Heart left ventricle (tissue), 16 donors: Measurements from ENCODE around the gene OTOF. TPM values are rescaled to one million over a fixed set of nuclear protein-coding genes. Genes with fewer than 3 reads are reported as not detected.

Experiments used
- ATAC-seq, 4 donors: fragments of 200-7000 bp; cut with Tn5 transposase; one replicate each; pipeline ENCODE4 v1.9.1; 2020 to 2022; ENCODE audit warnings: moderate library complexity in 4 of 4, mild to moderate bottlenecking in 3 of 4, moderate number of reproducible peaks in 1 of 4
- DNase-seq, 5 donors: peaks; one replicate each; pipeline ENCODE4 v3.0.0-alpha.2; 2020
- H3K27ac ChIP-seq, 12 donors: fragments of 200-600 bp; sonication (generic) in 4 of 12; one replicate each; pipeline versions ENCODE4 v1.5.0 to v1.8.0; 2016 to 2022; ENCODE audit warnings: mild to moderate bottlenecking in 2 of 12
- H3K27me3 ChIP-seq, 9 donors: fragments of 200-600 bp; sonication (generic) in 2 of 9; one replicate each; pipeline versions ENCODE4 v1.5.1 to v1.8.0; 2016 to 2022; ENCODE audit warnings: mild to moderate bottlenecking in 3 of 9
- H3K36me3 ChIP-seq, 9 donors: fragments of 200-600 bp; sonication (generic) in 2 of 9; one replicate each; pipeline versions ENCODE4 v1.5.0 to v1.8.0; 2018 to 2022; ENCODE audit warnings: mild to moderate bottlenecking in 2 of 9
- H3K4me1 ChIP-seq, 12 donors: fragments of 200-600 bp; sonication (generic) in 4 of 12; one replicate each; pipeline versions ENCODE4 v1.5.0 to v1.8.0; 2016 to 2022; ENCODE audit warnings: mild to moderate bottlenecking in 3 of 12
- H3K4me3 ChIP-seq, 12 donors: fragments of 200-600 bp; sonication (generic) in 4 of 12; one replicate each; pipeline versions ENCODE4 v1.5.0 to v1.8.0; 2017 to 2022; ENCODE audit warnings: mild to moderate bottlenecking in 9 of 12, moderate library complexity in 4 of 12
- H3K9me3 ChIP-seq, 12 donors: fragments of 200-600 bp; sonication (generic) in 4 of 12; one replicate each; pipeline versions ENCODE4 v1.5.0 to v1.8.0; 2016 to 2022; ENCODE audit warnings: mild to moderate bottlenecking in 1 of 12
- CTCF ChIP-seq, 12 donors: fragments of 200-600 bp; sonication (generic) in 4 of 12; IDR thresholded peaks; one replicate each; pipeline versions ENCODE4 v1.5.0 to v1.8.0; 2018 to 2022; ENCODE audit warnings: antibody characterized with exemption in 12 of 12, mild to moderate bottlenecking in 5 of 12
- POLR2A ChIP-seq, 2 donors: fragments of 450-650 bp; IDR thresholded peaks; one replicate each; pipeline ENCODE4 v1.6.1; 2017; ENCODE audit warnings: antibody characterized with exemption in 2 of 2, mild to moderate bottlenecking in 2 of 2, moderate library complexity in 2 of 2
- WGBS, 4 donors: extraction: QIAGEN DNeasy Blood & Tissue Kit in 2 of 4; methylation state at CpG; one replicate each; pipeline versions ENCODE4 v1.1.5 to v1.1.7; 2013 to 2018; 5-methylcytosine and 5-hydroxymethylcytosine counted together
- intact Hi-C, 10 donors: fragments of 100-400 bp; cut with DNase I; formaldehyde crosslinking; loops; one replicate each; pipeline versions ENCODE4 v1.11.1 to v1.14.2; 2022
- polyA plus RNA-seq, 2 donors: library from polyadenylated mRNA; stranded (reverse); fragments of 200-250 nt; gene quantifications; one replicate each; pipeline ENCODE4 v1.2.3, GENCODE V29; 2013
- total RNA-seq, 9 donors: library from RNA; depleted of rRNA in 2 of 9; stranded (reverse); fragments of >200 nt in 2 of 9; fragmentation: NEBNext Ultra II Directional in 3 of 9; extraction: Animal tissue kit (Norgen Biotek cat#: 25700) in 3 of 9; gene quantifications; one replicate each; pipeline versions ENCODE4 v1.1.0 to v1.2.4, GENCODE V29; 2016 to 2023
- donor health status: ischemic (EF 13 %, LVEDD 7.1; RV severe dilation, severe dysfunction).
- donor health status: healthy with polysubstance abuse.
- donor health status: DM: no; HTN: yes; CAD: no.
- donor health status: DM: no; HTN: no; CAD: no.
- donor health status: ischemic (EF 25% LVEDD 6.9; RV normal size, moderate dysfunction).
- donor health status: ischemic (EF 25% LVEDD 5.7; RV mildly dilated, moderate dysfunction).
- donor health status: healthy.
- donor health status: DM: yes; HTN: yes; CAD: no.
- donor health status: ischemic (EF 35%, LVEDD 5.7; RV mildly dilated, moderate dysfunction).
- donor health status: nonischemic (EF 11% LVEDD 7.7; RV severe dilation, severe dysfunction).
- donor health status: DM: yes; HTN: yes; CAD: no.
- donor health status: PGD.
- donor health status: ischemic (EF 29% LVEDD 5.4; RV normal size, mild dysfunction).
- donor health status: nonischemic (EF 23%, LVEDD 6.1; RV moderate dilation, normal function).

Gene OTOF
- total and polyA plus RNA-seq, 11 donors: 0.03 to 0.14 (median 0.04) TPM; not detected in 8

DNA sequence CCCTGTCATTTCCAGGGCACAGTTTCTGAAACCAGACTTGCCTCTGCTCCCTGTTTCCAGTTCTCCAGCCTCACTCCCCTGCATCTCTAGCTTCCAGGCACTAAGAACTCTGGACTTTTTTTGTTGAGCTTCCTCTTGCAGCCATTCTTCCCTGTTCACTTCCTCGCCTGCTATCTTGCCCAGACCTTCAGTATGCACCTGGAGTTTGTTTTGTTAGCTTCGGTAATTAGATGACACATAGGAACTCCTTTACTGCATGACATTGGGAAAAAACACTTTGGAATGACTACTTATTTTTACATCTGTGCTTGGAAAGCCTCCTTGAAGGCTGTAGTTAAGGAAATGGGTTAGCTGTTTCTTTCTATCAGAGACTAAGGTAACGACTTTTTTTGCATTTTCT is 35.2 kb downstream of the OTOF start:
- 63 to 74% (median 66%) methylated on average over 3 of the region's 3 CpGs for WGBS, 4 donors
- DNase-seq (no peak), ATAC-seq (no peak)
- Histone ChIP-seq H3K4me3 (no peak overlapping the region), H3K9me3 (no peaks in the 10 kb centered on the region), H3K4me1 (peaks cover 0 to 3% (median 0%) of the 10 kb centered on the region in 12 donors), H3K27ac (no peak overlapping the region), H3K27me3 (no peaks in the 10 kb centered on the region), H3K36me3 (no peaks in the 10 kb centered on the region)
- no peak for TF ChIP-seq CTCF (IDR thresholded peaks at IDR 0.05)
- no peak for TF ChIP-seq POLR2A (IDR thresholded peaks at IDR 0.05)
- intact Hi-C loops: no loop called here

DNA sequence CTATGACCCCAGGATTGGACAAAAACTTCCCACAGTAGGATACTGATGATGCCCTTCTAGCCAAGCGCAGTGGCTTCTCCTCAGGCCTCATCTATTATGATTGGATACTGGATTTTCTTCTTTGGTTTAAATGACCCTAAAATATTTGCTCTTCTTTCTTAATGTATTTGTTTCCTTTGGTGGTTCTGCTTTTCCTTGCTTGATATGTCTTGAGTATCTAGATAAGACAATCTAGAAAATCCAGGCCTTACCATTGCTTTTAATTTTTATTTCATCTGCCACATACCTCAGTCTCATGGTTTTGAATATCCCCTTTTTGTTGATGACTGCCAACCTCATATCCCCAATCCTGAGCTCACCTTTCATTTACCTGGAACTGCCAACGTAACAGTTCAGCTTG is 35.6 kb downstream of the OTOF start:
- Histone ChIP-seq H3K36me3 (no peaks in the 10 kb centered on the region), H3K27ac (no peak overlapping the region), H3K27me3 (no peaks in the 10 kb centered on the region), H3K4me3 (no peak overlapping the region), H3K4me1 (peaks cover 0 to 3% (median 0%) of the 10 kb centered on the region in 12 donors), H3K9me3 (no peaks in the 10 kb centered on the region)
- WGBS, 4 donors: 93 to 98% (median 95%) methylated on average over 2 of the region's 2 CpGs
- intact Hi-C loops: no loop called here
- DNase-seq (no peak), ATAC-seq (no peak)
- TF ChIP-seq POLR2A (IDR thresholded peaks at IDR 0.05): no peak
- TF ChIP-seq CTCF (IDR thresholded peaks at IDR 0.05): no peak

- 61 to 79% (median 70%) methylated on average over 5 of the region's 5 CpGs for whole genome bisulfite sequencing, 4 donors
- H3K36me3 ChIP-seq: no peaks in the 10 kb centered on the region
- no peak overlapping the region for H3K27ac ChIP-seq
- no peak overlapping the region for H3K4me3 ChIP-seq
- peaks cover 0 to 2% (median 0%) of the 10 kb centered on the region in 12 donors for H3K4me1 ChIP-seq
- ATAC-seq (no peak), DNase-seq (no peak)
- H3K27me3 ChIP-seq: no peaks in the 10 kb centered on the region
- H3K9me3 ChIP-seq: no peaks in the 10 kb centered on the region
- intact Hi-C loops: no loop called here
- TF ChIP-seq CTCF (IDR thresholded peaks at IDR 0.05) (no peak), POLR2A (IDR thresholded peaks at IDR 0.05) (no peak)
Observed at GRCh38 chr2:26438926-26439325, 39.0 kb downstream of the OTOF start.

DNA sequence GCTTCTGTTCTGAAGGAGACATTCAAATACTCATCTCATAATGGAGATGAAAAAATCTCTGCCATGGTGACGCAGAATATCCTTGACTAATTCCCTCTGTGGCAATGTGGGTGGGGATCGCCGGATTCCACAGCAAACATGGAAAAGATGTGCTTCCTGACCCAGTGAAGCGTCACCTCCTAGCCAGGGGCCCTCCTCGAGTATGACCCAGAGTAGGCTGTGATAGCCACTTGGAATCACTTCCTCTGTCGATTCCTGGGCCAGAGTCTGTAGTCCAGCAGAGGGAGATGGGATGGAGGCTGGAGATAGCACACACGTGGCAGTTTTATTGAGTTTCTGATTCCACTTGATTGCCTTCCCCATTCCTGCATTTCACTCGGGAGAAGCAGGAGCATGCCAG is 39.4 kb downstream of the OTOF start:
- Histone ChIP-seq H3K4me1 (no peaks in the 10 kb centered on the region), H3K27me3 (no peaks in the 10 kb centered on the region), H3K4me3 (no peak overlapping the region), H3K36me3 (no peaks in the 10 kb centered on the region), H3K27ac (no peak overlapping the region), H3K9me3 (no peaks in the 10 kb centered on the region)
- intact Hi-C loops: no loop called here
- TF ChIP-seq POLR2A (IDR thresholded peaks at IDR 0.05) (no peak), CTCF (IDR thresholded peaks at IDR 0.05) (no peak)
- no peak for DNase-seq
- WGBS, 4 donors: 41 to 59% (median 45%) methylated on average over 8 of the region's 8 CpGs
- peak in 1 of 4 donors; percentile 20 for ATAC-seq
